B cell (primary cell): ENCODE results near the gene SPIRE1. TPM values are rescaled to one million over a fixed set of nuclear protein-coding genes. Genes with fewer than 3 reads are reported as not detected.

Experiments
- ATAC-seq: fragments of 200-7000 bp; cut with Tn5 transposase; one replicate; pipeline ENCODE4 v1.10.0; 2021; ENCODE audit warnings: low read depth, mild to moderate bottlenecking, moderate number of reproducible peaks, moderate library complexity
- CTCF ChIA-PET: fragments of 350-600 bp; sonication (Branson Sonifier 250); formaldehyde crosslinking; loops from one replicate; lab custom pipeline; 2021; ENCODE audit warnings: antibody characterized with exemption, inconsistent platforms; lab: Charles Lee
- POLR2A ChIA-PET: fragments of 350-600 bp; sonication (Branson Sonifier 250); formaldehyde crosslinking; loops from one replicate; lab custom pipeline; 2021; ENCODE audit warnings: antibody characterized with exemption; lab: Charles Lee
- DNase-seq: peaks from one replicate; pipeline ENCODE4 v3.0.0; 2013
- H2AFZ ChIP-seq: 2 replicates; pipeline ENCODE4 v1.6.1; 2012; ENCODE audit warnings: mild to moderate bottlenecking, low read depth, low read length; ENCODE audit not compliant: insufficient read depth, poor library complexity, severe bottlenecking
- H3K27ac ChIP-seq, 2 donors: 1 replicate in 1 of 2; 2 replicates in 1 of 2; pipeline ENCODE4 v1.5.1; 2012 to 2013; ENCODE audit warnings: low read length in 2 of 2, mild to moderate bottlenecking in 2 of 2, moderate library complexity in 1 of 2
- H3K27me3 ChIP-seq, 4 experiments: fragments of 200-600 bp in 1 of 4; sonication (generic) in 1 of 4; replicated peaks in 1 of 4; 1 replicate in 2 of 4; 2 replicates in 2 of 4; pipeline versions ENCODE4 v1.6.1 to v1.7.0; 2013 to 2016; ENCODE audit warnings: low read length in 3 of 4, mild to moderate bottlenecking in 2 of 4, mixed read lengths in 1 of 4, moderate library complexity in 1 of 4; ENCODE audit not compliant: insufficient read depth in 4 of 4, control insufficient read depth in 3 of 4; ENCODE audit errors: control extremely low read depth in 1 of 4
- H3K36me3 ChIP-seq, 2 experiments: replicated peaks in 1 of 2; 1 replicate in 1 of 2; 2 replicates in 1 of 2; pipeline versions ENCODE4 v1.6.1 to v1.7.1; 2013; ENCODE audit warnings: low read length in 1 of 2; ENCODE audit not compliant: insufficient read depth in 2 of 2, control insufficient read depth in 1 of 2; ENCODE audit errors: control extremely low read depth in 1 of 2, extremely low read depth in 1 of 2
- H3K4me1 ChIP-seq, 2 donors: fragments of 200-600 bp in 1 of 2; sonication (generic) in 1 of 2; 1 replicate in 1 of 2; 2 replicates in 1 of 2; pipeline versions ENCODE4 v1.5.1 to v1.6.1; 2013 to 2017; ENCODE audit warnings: low read length in 2 of 2; ENCODE audit not compliant: control insufficient read depth in 2 of 2, insufficient read depth in 2 of 2
- H3K4me2 ChIP-seq: replicated peaks from 2 replicates; pipeline ENCODE3; 2012; ENCODE audit warnings: mild to moderate bottlenecking, low read depth, low read length; ENCODE audit not compliant: poor library complexity, severe bottlenecking
- H3K4me3 ChIP-seq, 5 experiments: fragments of 200-600 bp in 1 of 5; sonication (generic) in 1 of 5; 1 replicate in 3 of 5; 2 replicates in 2 of 5; pipeline versions ENCODE4 v1.5.1 to v1.7.0; 2011 to 2016; ENCODE audit warnings: low read length in 4 of 5, mild to moderate bottlenecking in 4 of 5, low read depth in 2 of 5, control low read depth in 1 of 5, moderate library complexity in 1 of 5; ENCODE audit not compliant: insufficient read depth in 1 of 5; ENCODE audit errors: control extremely low read depth in 1 of 5, extremely low read depth in 1 of 5
- H3K79me2 ChIP-seq: fragments of 200-600 bp; sonication (generic); one replicate; pipeline ENCODE4 v1.6.0; 2016; ENCODE audit warnings: low read length; ENCODE audit not compliant: control insufficient read depth, insufficient read depth
- H3K9ac ChIP-seq: fragments of 200-600 bp; sonication (generic); 2 replicates; pipeline ENCODE4 v1.6.1; 2017; ENCODE audit warnings: mild to moderate bottlenecking, low read length, moderate library complexity
- H3K9me3 ChIP-seq, 3 donors: one replicate each; pipeline versions ENCODE4 v1.6.1 to v1.7.1; 2013; ENCODE audit warnings: low read length in 2 of 3; ENCODE audit not compliant: control insufficient read depth in 2 of 3, insufficient read depth in 1 of 3; ENCODE audit errors: control extremely low read depth in 1 of 3
- H4K20me1 ChIP-seq: 2 replicates; pipeline ENCODE4 v1.6.0; 2012; ENCODE audit warnings: mild to moderate bottlenecking, low read length; ENCODE audit not compliant: insufficient read depth, control insufficient read depth, poor library complexity, severe bottlenecking
- H3K27ac Mint-ChIP-seq: one replicate; pipeline ENCODE4 v1.8.0; 2021; ENCODE audit warnings: mixed read lengths
- H3K27me3 Mint-ChIP-seq: one replicate; pipeline ENCODE4 v1.8.0; 2021; ENCODE audit warnings: mixed read lengths
- H3K4me1 Mint-ChIP-seq: one replicate; pipeline ENCODE4 v1.8.0; 2021; ENCODE audit warnings: mixed read lengths
- H3K4me3 Mint-ChIP-seq: one replicate; pipeline ENCODE4 v1.8.0; 2021; ENCODE audit warnings: mixed read lengths
- H3K9me3 Mint-ChIP-seq: one replicate; pipeline ENCODE4 v1.8.0; 2022; ENCODE audit warnings: mixed read lengths; ENCODE audit not compliant: insufficient read depth
- CTCF ChIP-seq: fragments of 200-600 bp; IDR thresholded peaks from one replicate; pipeline ENCODE4 v1.8.0; 2022; ENCODE audit warnings: antibody characterized with exemption, mild to moderate bottlenecking
- EZH2 ChIP-seq: IDR thresholded peaks from 2 replicates; pipeline ENCODE4 v1.6.1; 2012; ENCODE audit warnings: borderline replicate concordance, low read depth, mild to moderate bottlenecking, moderate library complexity, low read length; ENCODE audit not compliant: insufficient read depth, poor library complexity, severe bottlenecking
- WGBS: methylation state at CpG from one replicate; pipeline ENCODE4 v1.1.5; 2013; ENCODE audit warnings: missing lambda C conversion rate; ENCODE audit not compliant: insufficient coverage; 5-methylcytosine and 5-hydroxymethylcytosine counted together
- intact Hi-C: fragments of 100-400 bp; cut with micrococcal nuclease; formaldehyde crosslinking; loops from one replicate; pipeline ENCODE4 v1.10.0; 2022
- polyA plus RNA-seq: library from polyadenylated mRNA; depleted of rRNA; stranded (reverse); fragments of >200 nt; gene quantifications from 2 replicates; pipeline ENCODE4 v1.2.3, GENCODE V29; 2012
- total RNA-seq, 2 donors: library from RNA; stranded (reverse); fragments of 120-200 nt in 1 of 2; gene quantifications; 1 replicate in 1 of 2; 2 replicates in 1 of 2; pipeline versions ENCODE4 v1.2.3 to v1.2.4, GENCODE V29; 2013 to 2022

SPIRE1 gene
- total and polyA plus RNA-seq, 2 donors (not counting 1 experiment from before 2014, with no cell fraction given) = 0.22 to 4.0 TPM

GRCh38 chr18:12580630-12581342, 77.1 kb downstream of the SPIRE1 start:
- H3K4me3 Mint-ChIP-seq = no peak overlapping the region
- Histone ChIP-seq H3K9me3 (peaks cover 1 to 8% (median 2%) of the 10 kb centered on the region in 3 donors), H3K4me3 (no peak overlapping the region), H4K20me1 (no peaks in the 10 kb centered on the region), H3K4me1 (no peaks in the 10 kb centered on the region), H3K4me2 (no peak overlapping the region), H2AFZ (no peak overlapping the region), H3K79me2 (no peaks in the 10 kb centered on the region), H3K36me3 (no peaks in the 10 kb centered on the region), H3K9ac (no peak overlapping the region), H3K27me3 (no peaks in the 10 kb centered on the region), H3K27ac (no peak overlapping the region)
- ChIA-PET POLR2A (no interaction called here), CTCF (no interaction called here)
- H3K4me1 Mint-ChIP-seq = peaks cover 4% of the 10 kb centered on the region
- DNase-seq = no peak
- no peak for TF ChIP-seq CTCF
- TF ChIP-seq EZH2 = no peak
- H3K9me3 Mint-ChIP-seq = no peaks in the 10 kb centered on the region
- intact Hi-C loops = no loop called here
- no peak overlapping the region for H3K27ac Mint-ChIP-seq
- ATAC-seq = no peak
- peaks cover 6% of the 10 kb centered on the region for H3K27me3 Mint-ChIP-seq
- WGBS = 83% methylated on average over 3 of the region's 9 CpGs

- Histone ChIP-seq H3K36me3 (no peaks in the 10 kb centered on the region), H3K27me3 (no peaks in the 10 kb centered on the region), H3K9ac (no peak overlapping the region), H3K4me1 (no peaks in the 10 kb centered on the region), H3K9me3 (peaks cover 1 to 8% (median 2%) of the 10 kb centered on the region in 3 donors), H3K79me2 (no peaks in the 10 kb centered on the region), H2AFZ (no peak overlapping the region), H3K27ac (no peak overlapping the region), H4K20me1 (no peaks in the 10 kb centered on the region), H3K4me2 (no peak overlapping the region), H3K4me3 (no peak overlapping the region)
- Mint-ChIP-seq H3K4me1 (peaks cover 4% of the 10 kb centered on the region), H3K9me3 (no peaks in the 10 kb centered on the region), H3K27ac (no peak overlapping the region), H3K4me3 (no peak overlapping the region), H3K27me3 (peaks cover 3% of the 10 kb centered on the region)
- ChIA-PET POLR2A (no interaction called here), CTCF (no interaction called here)
- ATAC-seq = no peak
- intact Hi-C loops = no loop called here
- no peak for DNase-seq
- TF ChIP-seq CTCF (no peak), EZH2 (no peak)
- WGBS = 42% methylated on average over 2 of the region's 2 CpGs
These were observed 78.1 kb downstream of the SPIRE1 start for GRCh38 chr18:12579775-12580174.
